ENCODE data around the gene SVIL. TPM values are rescaled to one million over a fixed set of nuclear protein-coding genes. Genes with fewer than 3 reads are reported as not detected.

SVIL gene
- total RNA-seq, 1 experiment from 2014 or later: 15.3 TPM

DNA sequence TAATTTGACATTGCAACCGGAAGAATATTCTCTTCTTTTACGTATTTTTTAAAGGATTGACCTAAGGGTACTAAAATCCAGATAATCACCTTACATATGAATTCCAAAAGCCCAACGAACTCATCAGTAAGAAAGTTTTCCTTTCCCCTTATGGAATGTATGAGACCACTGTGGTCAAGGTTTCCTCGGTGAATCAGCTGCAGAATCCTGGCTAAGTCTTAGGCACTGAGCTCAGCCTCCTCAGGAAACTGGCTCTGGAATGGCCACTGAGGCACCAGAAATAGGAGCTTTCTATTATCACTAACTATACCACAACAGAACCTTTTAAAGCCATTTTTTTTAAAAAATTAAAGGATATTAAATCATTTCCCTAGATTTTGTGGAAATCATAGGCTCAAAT is 21.0 kb downstream of the SVIL start:
- Histone ChIP-seq H3K79me2 (ENCODE audit: insufficient read depth, low read length) (no peaks in the 10 kb centered on the region; the same call in 1 of the 2 replicates), H2BK120ac (ENCODE audit: low read depth, low read length, poor library complexity, severe bottlenecking) (no peak overlapping the region), H3T11ph (ENCODE audit: low read length) (no peak overlapping the region), H3K79me1 (ENCODE audit: insufficient read depth, low read depth, low read length, poor library complexity, severe bottlenecking) (no peaks in the 10 kb centered on the region), H2BK15ac (ENCODE audit: low read depth, low read length) (no peak overlapping the region), H3K56ac (ENCODE audit: insufficient read length, low read depth, low read length) (no peak overlapping the region), H3K14ac (ENCODE audit: insufficient read depth, low read length) (no peak overlapping the region), H3K27ac (ENCODE audit: insufficient read length, low read depth, low read length) (no peak overlapping the region), H3K9ac (ENCODE audit: extremely low read depth, insufficient read length, low read length) (no peak overlapping the region), H2AFZ (ENCODE audit: low read length) (no peak overlapping the region), H2AK5ac (ENCODE audit: insufficient read length, low read length) (no peak overlapping the region), H3K27me3 (ENCODE audit: insufficient read depth, low read length) (no peaks in the 10 kb centered on the region), H3K9me3 (ENCODE audit: control insufficient read depth, low read depth, low read length) (no peaks in the 10 kb centered on the region), H4K20me1 (ENCODE audit: control insufficient read depth, insufficient read depth, insufficient read length) (no peaks in the 10 kb centered on the region), H4K91ac (ENCODE audit: insufficient read length, low read depth, low read length) (no peak overlapping the region), H3K18ac (ENCODE audit: insufficient read length, low read depth, low read length) (no peak overlapping the region), H2BK5ac (ENCODE audit: insufficient read length, low read length) (no peak overlapping the region), H4K5ac (ENCODE audit: insufficient read length, low read depth, low read length) (no peak overlapping the region), H3K23ac (ENCODE audit: insufficient read length, low read depth, low read length) (no peak overlapping the region), H3K23me2 (ENCODE audit: insufficient read length, low read depth, low read length, poor library complexity, severe bottlenecking) (no peaks in the 10 kb centered on the region), H3K4ac (ENCODE audit: low read depth, low read length) (no peak overlapping the region), H2BK12ac (ENCODE audit: insufficient read length, low read depth, low read length) (no peak overlapping the region), H3K4me2 (ENCODE audit: insufficient read depth, insufficient read length, low read length) (no peak overlapping the region), H2BK20ac (ENCODE audit: low read depth, low read length, poor library complexity, severe bottlenecking) (no peak overlapping the region), H4K8ac (replicated peaks; ENCODE audit: insufficient read length, low read depth, low read length) (no peak overlapping the region), H3K4me1 (ENCODE audit: insufficient read depth, low read length) (no peaks in the 10 kb centered on the region; the same call in 1 of the 2 replicates)
- no peak overlapping the region for H3K4me3 Mint-ChIP-seq
- TF ChIP-seq, protein P1, sequence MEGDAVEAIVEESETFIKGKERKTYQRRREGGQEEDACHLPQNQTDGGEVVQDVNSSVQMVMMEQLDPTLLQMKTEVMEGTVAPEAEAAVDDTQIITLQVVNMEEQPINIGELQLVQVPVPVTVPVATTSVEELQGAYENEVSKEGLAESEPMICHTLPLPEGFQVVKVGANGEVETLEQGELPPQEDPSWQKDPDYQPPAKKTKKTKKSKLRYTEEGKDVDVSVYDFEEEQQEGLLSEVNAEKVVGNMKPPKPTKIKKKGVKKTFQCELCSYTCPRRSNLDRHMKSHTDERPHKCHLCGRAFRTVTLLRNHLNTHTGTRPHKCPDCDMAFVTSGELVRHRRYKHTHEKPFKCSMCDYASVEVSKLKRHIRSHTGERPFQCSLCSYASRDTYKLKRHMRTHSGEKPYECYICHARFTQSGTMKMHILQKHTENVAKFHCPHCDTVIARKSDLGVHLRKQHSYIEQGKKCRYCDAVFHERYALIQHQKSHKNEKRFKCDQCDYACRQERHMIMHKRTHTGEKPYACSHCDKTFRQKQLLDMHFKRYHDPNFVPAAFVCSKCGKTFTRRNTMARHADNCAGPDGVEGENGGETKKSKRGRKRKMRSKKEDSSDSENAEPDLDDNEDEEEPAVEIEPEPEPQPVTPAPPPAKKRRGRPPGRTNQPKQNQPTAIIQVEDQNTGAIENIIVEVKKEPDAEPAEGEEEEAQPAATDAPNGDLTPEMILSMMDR (conservative IDR thresholded peaks at IDR 0.05): no peak
- no peak overlapping the region for H3K27ac Mint-ChIP-seq
- H3K36me3 Mint-ChIP-seq (ENCODE audit: insufficient read depth in 1 of 3, low read depth in 3 of 3): peaks cover 17 to 21% (median 19%) of the 10 kb centered on the region in 3 experiments
- WGBS (ENCODE audit: extremely low coverage, insufficient read length, low lambda C conversion rate): no CpG with 5 or more reads among the region's 4 CpGs
- peaks cover 8 to 13% of the 10 kb centered on the region in 2 experiments; a peak in 4 of 5 replicates for H3K9me3 Mint-ChIP-seq
- peaks cover 13 to 24% of the 10 kb centered on the region in 2 experiments for H3K4me1 Mint-ChIP-seq
- no peaks in the 10 kb centered on the region; the same call in 1 of the 2 replicates for H3K27me3 Mint-ChIP-seq (ENCODE audit: low read depth)
- DNase-seq: no peak
